ENCODE measurements around the gene KLK7. TPM values are rescaled to one million over a fixed set of nuclear protein-coding genes. Genes with fewer than 3 reads are reported as not detected.

Gene KLK7
- total RNA-seq, 2 donors from 2014 or later: not detected

DNA sequence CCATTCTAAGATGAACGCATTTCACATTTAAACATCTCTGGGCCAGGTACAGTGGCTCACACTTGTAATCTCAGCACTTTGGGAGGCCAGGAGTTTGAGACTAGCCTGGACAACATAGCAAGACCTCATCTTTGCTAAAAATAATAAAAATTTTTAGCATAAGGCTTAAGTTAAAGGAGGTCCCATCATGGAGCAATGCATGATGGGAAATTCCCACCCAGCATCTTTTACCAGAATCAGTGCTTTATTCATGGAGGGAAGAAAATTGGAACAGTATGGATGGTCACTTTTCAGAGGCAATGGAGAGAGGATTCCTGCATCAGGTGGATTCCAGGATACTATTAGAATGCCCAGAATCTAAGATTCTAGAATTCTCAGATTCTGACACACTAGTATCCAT is 21.5 kb upstream of the KLK7 start:
- Histone ChIP-seq H3K36me3 (no peaks in the 10 kb centered on the region), H3K4me1 (ENCODE audit: control insufficient read depth in 1 of 2, low read depth in 2 of 2) (no peaks in the 10 kb centered on the region), H3K27me3 (replicated peaks; ENCODE audit: insufficient read depth) (no peaks in the 10 kb centered on the region), H3K4me3 (no peak overlapping the region), H3K9me3 (no peaks in the 10 kb centered on the region), H3K27ac (no peak overlapping the region)
- DNase-seq (ENCODE audit: low spot score) (no peak), ATAC-seq (ENCODE audit: insufficient number of reproducible peaks, low FRiP score, low read depth) (no peak)
- TF ChIP-seq, protein P1, sequence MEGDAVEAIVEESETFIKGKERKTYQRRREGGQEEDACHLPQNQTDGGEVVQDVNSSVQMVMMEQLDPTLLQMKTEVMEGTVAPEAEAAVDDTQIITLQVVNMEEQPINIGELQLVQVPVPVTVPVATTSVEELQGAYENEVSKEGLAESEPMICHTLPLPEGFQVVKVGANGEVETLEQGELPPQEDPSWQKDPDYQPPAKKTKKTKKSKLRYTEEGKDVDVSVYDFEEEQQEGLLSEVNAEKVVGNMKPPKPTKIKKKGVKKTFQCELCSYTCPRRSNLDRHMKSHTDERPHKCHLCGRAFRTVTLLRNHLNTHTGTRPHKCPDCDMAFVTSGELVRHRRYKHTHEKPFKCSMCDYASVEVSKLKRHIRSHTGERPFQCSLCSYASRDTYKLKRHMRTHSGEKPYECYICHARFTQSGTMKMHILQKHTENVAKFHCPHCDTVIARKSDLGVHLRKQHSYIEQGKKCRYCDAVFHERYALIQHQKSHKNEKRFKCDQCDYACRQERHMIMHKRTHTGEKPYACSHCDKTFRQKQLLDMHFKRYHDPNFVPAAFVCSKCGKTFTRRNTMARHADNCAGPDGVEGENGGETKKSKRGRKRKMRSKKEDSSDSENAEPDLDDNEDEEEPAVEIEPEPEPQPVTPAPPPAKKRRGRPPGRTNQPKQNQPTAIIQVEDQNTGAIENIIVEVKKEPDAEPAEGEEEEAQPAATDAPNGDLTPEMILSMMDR (IDR thresholded peaks at IDR 0.05): no peak

DNA sequence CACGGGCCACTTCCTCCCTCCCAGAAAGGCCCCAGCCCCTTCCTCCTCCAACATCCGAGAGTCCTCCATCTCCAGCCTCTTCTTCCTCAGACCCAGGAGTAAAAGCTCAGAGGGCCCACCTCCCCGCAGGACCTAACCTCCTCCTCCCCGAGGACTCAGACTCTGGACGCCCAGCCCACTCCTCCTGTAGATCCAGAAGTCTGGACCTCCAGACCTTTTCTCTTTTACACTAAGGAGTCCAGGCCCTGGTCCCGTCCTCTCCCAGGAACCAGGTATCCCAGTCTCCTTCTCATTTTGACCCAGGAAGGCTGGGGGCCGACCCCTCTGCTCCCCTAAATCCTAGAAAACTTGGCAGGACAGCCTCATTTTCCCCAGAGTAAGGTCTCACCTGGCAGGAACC is 19.6 kb upstream of the KLK7 start:
- H3K4me1 ChIP-seq (ENCODE audit: control insufficient read depth in 1 of 2, low read depth in 2 of 2): no peaks in the 10 kb centered on the region
- no peaks in the 10 kb centered on the region for H3K9me3 ChIP-seq
- no peaks in the 10 kb centered on the region for H3K27me3 ChIP-seq (replicated peaks; ENCODE audit: insufficient read depth)
- no peaks in the 10 kb centered on the region for H3K36me3 ChIP-seq
- no peak overlapping the region for H3K27ac ChIP-seq
- DNase-seq (ENCODE audit: low spot score) (no peak), ATAC-seq (ENCODE audit: insufficient number of reproducible peaks, low FRiP score, low read depth) (no peak)
- TF ChIP-seq, protein P1 (IDR thresholded peaks at IDR 0.05): no peak
- H3K4me3 ChIP-seq: no peak overlapping the region

DNA sequence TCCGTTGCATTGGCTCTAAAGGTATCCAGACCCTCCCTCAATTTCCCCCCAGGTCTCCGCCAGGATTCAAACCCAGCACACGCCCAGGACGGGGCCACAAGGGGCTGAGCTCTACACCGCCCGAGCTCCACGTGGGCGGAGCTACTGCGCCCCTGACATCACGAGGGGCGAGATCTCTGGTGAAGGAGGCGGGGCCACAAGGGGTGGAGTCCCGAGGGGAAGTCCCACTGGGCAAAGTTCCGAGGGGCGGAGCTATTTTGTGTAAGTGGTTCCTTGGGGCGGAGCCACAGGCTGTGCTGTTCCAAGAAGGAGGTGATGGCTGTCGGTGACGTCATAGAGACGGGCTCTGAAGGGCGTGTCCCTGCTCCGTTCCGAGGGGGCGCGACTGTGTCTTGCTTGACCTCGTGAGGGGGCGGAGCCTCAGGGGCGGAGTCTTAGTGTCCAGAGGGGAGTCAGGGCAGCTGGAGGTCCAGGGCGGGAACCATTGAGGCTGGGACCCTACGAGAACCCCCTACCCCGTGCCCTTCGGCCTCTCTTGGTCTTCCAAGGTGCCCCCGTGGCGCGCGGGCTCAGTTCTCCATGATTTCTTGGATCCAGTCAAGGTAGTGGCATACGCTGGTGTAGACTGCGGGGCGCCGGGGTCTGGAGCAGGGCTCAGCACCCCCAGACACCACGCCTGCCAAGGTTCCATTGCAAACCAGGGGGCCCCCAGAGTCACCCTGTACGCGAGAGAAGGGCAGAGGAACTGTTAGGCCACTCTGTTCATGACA is 19.0 kb upstream of the KLK7 start:
- TF ChIP-seq, protein P1 (IDR thresholded peaks at IDR 0.05): no peak
- ATAC-seq (ENCODE audit: insufficient number of reproducible peaks, low FRiP score, low read depth) (no peak), DNase-seq (ENCODE audit: low spot score) (no peak)
- no peak overlapping the region for H3K27ac ChIP-seq
- H3K4me1 ChIP-seq (ENCODE audit: control insufficient read depth in 1 of 2, low read depth in 2 of 2): no peaks in the 10 kb centered on the region
- H3K27me3 ChIP-seq (replicated peaks; ENCODE audit: insufficient read depth): no peaks in the 10 kb centered on the region
- no peaks in the 10 kb centered on the region for H3K36me3 ChIP-seq
- H3K4me3 ChIP-seq: no peak overlapping the region
- H3K9me3 ChIP-seq: no peaks in the 10 kb centered on the region

DNA sequence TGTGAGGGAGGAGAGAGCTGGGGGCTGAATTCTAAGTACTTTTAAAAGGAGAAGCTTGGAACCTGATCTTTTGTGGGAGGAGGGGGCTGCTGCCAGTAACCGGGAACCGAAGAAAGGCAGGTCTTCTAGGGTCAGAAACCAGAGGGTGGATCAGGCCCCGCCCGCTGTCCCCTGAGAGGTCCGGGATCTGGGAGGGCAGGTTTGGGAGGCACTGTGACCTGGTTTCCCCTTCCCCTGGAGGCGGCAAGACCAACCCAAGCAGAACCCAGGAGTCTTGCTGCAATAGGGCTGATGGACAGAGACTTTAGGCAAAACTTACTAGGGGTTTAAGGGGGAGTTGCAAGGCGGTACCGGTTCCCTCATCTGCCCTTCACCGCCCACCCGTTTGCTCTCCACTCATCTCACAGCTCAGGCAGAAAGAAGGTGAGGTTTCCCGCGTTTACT is 18.4 kb upstream of the KLK7 start:
- Histone ChIP-seq H3K9me3 (no peaks in the 10 kb centered on the region), H3K4me3 (no peak overlapping the region), H3K27ac (no peak overlapping the region), H3K27me3 (replicated peaks; ENCODE audit: insufficient read depth) (no peaks in the 10 kb centered on the region), H3K36me3 (no peaks in the 10 kb centered on the region), H3K4me1 (ENCODE audit: control insufficient read depth in 1 of 2, low read depth in 2 of 2) (no peaks in the 10 kb centered on the region)
- ATAC-seq (ENCODE audit: insufficient number of reproducible peaks, low FRiP score, low read depth) (no peak), DNase-seq (ENCODE audit: low spot score) (no peak)
- TF ChIP-seq, protein P1 (IDR thresholded peaks at IDR 0.05): no peak

DNA sequence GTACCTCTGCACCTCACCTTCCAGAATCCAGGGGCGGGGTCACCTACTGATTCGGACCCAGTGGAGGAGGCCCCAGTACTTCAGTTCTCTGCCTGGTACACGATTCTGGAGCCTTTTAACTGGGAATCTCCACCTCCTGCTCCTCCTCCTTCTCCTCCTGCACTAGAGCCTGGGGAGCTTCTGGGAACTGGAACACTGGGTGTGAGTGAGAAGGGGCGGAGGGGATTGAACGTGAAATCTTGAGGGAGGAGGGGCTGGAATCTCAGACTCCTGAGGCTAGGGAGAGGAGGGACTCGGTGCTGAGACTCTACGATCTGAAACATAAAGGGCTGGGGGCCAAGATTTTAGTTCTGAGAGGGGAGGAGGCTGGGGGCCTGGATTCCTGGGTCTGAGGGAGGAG is 17.8 kb upstream of the KLK7 start, which contains the start of gene KLK8:
TSS of gene KLK8 (minus strand) at position 90 of the 400 bp plus-strand sequence. CDS start 437 bp downstream, outside the sequence.
- no peak within 1 kb of the TSS for H3K27ac ChIP-seq
- no peak within 1 kb of the TSS for H3K4me3 ChIP-seq
- TF ChIP-seq, protein P1 (IDR thresholded peaks at IDR 0.05): no peak
- no peaks in the 10 kb centered on the region for H3K9me3 ChIP-seq
- H3K27me3 ChIP-seq (replicated peaks; ENCODE audit: insufficient read depth): no peaks in the 10 kb centered on the region
- no peaks in the 10 kb centered on the region for H3K36me3 ChIP-seq
- ATAC-seq (ENCODE audit: insufficient number of reproducible peaks, low FRiP score, low read depth) (no peak), DNase-seq (ENCODE audit: low spot score) (no peak)
- no peaks in the 10 kb centered on the region for H3K4me1 ChIP-seq (ENCODE audit: control insufficient read depth in 1 of 2, low read depth in 2 of 2)

Measured in thoracic aorta (tissue), 2 donors.